Lower leg skin (tissue), 4 donors: Measurements from ENCODE around the gene CCDC88C. TPM values are rescaled to one million over a fixed set of nuclear protein-coding genes. Genes with fewer than 3 reads are reported as not detected.

Source experiments
- DNase-seq, 2 donors: peaks; one replicate each; pipeline ENCODE4 v3.0.0-alpha.2; 2019; ENCODE audit warnings: low spot score in 2 of 2
- H3K4me3 ChIP-seq: fragments of 200-600 bp; sonication (generic); 2 replicates; pipeline ENCODE4 v1.5.1; 2017; ENCODE audit warnings: mild to moderate bottlenecking, low read depth; ENCODE audit not compliant: poor library complexity, severe bottlenecking
- CTCF ChIP-seq, 3 donors: fragments of 450-650 bp; IDR thresholded peaks; one replicate each; pipeline ENCODE4 v1.5.1; 2016; ENCODE audit warnings: antibody characterized with exemption in 3 of 3, mild to moderate bottlenecking in 3 of 3, moderate library complexity in 2 of 3
- POLR2A ChIP-seq, 2 donors: fragments of 450-650 bp; IDR thresholded peaks; one replicate each; pipeline ENCODE4 v1.6.1; 2016 to 2017; ENCODE audit warnings: antibody characterized with exemption in 2 of 2, mild to moderate bottlenecking in 1 of 2, moderate library complexity in 1 of 2
- WGBS, 2 donors: methylation state at CpG; one replicate each; pipeline ENCODE4 v1.1.5; 2018; 5-methylcytosine and 5-hydroxymethylcytosine counted together
- intact Hi-C: fragments of 100-400 bp; cut with DNase I; formaldehyde crosslinking; loops from one replicate; pipeline ENCODE4 v1.15.0; 2023; ENCODE audit warnings: low total_unique reads
- total RNA-seq, 4 donors: library from RNA; depleted of rRNA; stranded (reverse); fragments of >200 nt; gene quantifications; one replicate each; pipeline ENCODE4 v1.1.0, GENCODE V29; 2016

Gene CCDC88C
- total RNA-seq, 4 donors from 2014 or later, result 8.5 to 21.8 (median 13.4) TPM

- intact Hi-C loops, result no loop called here
- TF ChIP-seq POLR2A (IDR thresholded peaks at IDR 0.05), result no peak
- no peak for TF ChIP-seq CTCF (IDR thresholded peaks at IDR 0.05)
- WGBS, 2 donors, result 88 to 96% methylated on average over 15 to 16 of the region's 16 CpGs
- no peak for DNase-seq
- H3K4me3 ChIP-seq, result no peak overlapping the region
Measured at GRCh38 chr14:91310606-91311283, 106.9 kb downstream of the CCDC88C start.

GRCh38 chr14:91309756-91310280 is 107.8 kb downstream of the CCDC88C start:
- DNase-seq, result no peak

GRCh38 chr14:91308337-91308736 is 109.3 kb downstream of the CCDC88C start:
- no peak for DNase-seq
- no peak overlapping the region for H3K4me3 ChIP-seq
- intact Hi-C loops, result no loop called here
- 95 to 98% methylated on average over 8 of the region's 8 CpGs for WGBS, 2 donors
- TF ChIP-seq CTCF (IDR thresholded peaks at IDR 0.05), result no peak

More at GRCh38 chr14:91309756-91310280, 107.8 kb downstream of the CCDC88C start:
- intact Hi-C loops, result no loop called here
- no peak for TF ChIP-seq POLR2A (IDR thresholded peaks at IDR 0.05)
- no peak for TF ChIP-seq CTCF (IDR thresholded peaks at IDR 0.05)
- WGBS, 2 donors, result 92 to 94% methylated on average over 8 to 15 of the region's 15 CpGs
- H3K4me3 ChIP-seq, result no peak overlapping the region

- no peak for DNase-seq
Measured at GRCh38 chr14:91307652-91308051, 110.0 kb downstream of the CCDC88C start.

GRCh38 chr14:91307046-91307445 is 110.6 kb downstream of the CCDC88C start:
- intact Hi-C loops, result no loop called here
- H3K4me3 ChIP-seq, result no peak overlapping the region
- no peak for DNase-seq
- no peak for TF ChIP-seq CTCF (IDR thresholded peaks at IDR 0.05)
- no peak for TF ChIP-seq POLR2A (IDR thresholded peaks at IDR 0.05)
- WGBS, 2 donors, result 82 to 88% methylated on average over 12 of the region's 12 CpGs

More at GRCh38 chr14:91307652-91308051, 110.0 kb downstream of the CCDC88C start:
- no peak overlapping the region for H3K4me3 ChIP-seq
- TF ChIP-seq CTCF (IDR thresholded peaks at IDR 0.05) (no peak), POLR2A (IDR thresholded peaks at IDR 0.05) (no peak)
- 89 to 97% methylated on average over 7 of the region's 7 CpGs for WGBS, 2 donors
- intact Hi-C loops, result no loop called here
